Cardiac fibroblast (primary cell): Measurements from ENCODE around the gene SNTG2.
A peak's percentile ranks its signal among the peaks of the same experiment; 100 is the strongest.

Experiments
- DNase-seq, 2 donors: peaks; one replicate each; pipeline versions ENCODE4 v3.0.0 to v3.0.0-alpha.2; 2010; ENCODE audit warnings: low read depth in 2 of 2
- H3K4me3 ChIP-seq, 2 donors: replicated peaks in 1 of 2; 1 replicate in 1 of 2; 2 replicates in 1 of 2; pipeline ENCODE4 v1.5.1; 2011; ENCODE audit warnings: low read depth in 2 of 2, low read length in 2 of 2, mild to moderate bottlenecking in 2 of 2, moderate library complexity in 1 of 2
- CTCF ChIP-seq: IDR thresholded peaks from one replicate; pipeline ENCODE4 v1.5.1; 2011; ENCODE audit warnings: low read depth, mild to moderate bottlenecking, low read length, inconsistent platforms

Gene SNTG2

GRCh38 chr2:943461-943797 lies 7.2 kb upstream of the SNTG2 start:
- H3K4me3 ChIP-seq, result no peak overlapping the region
- no peak for DNase-seq
- TF ChIP-seq CTCF, result no peak

GRCh38 chr2:943821-944220 lies 6.8 kb upstream of the SNTG2 start:
- H3K4me3 ChIP-seq, result no peak overlapping the region
- no peak for DNase-seq
- TF ChIP-seq CTCF, result no peak

- no peak for TF ChIP-seq CTCF
- no peak for DNase-seq
- H3K4me3 ChIP-seq, result no peak overlapping the region
Measured at GRCh38 chr2:944693-945092, 6.0 kb upstream of the SNTG2 start.

GRCh38 chr2:945104-945503 lies 5.5 kb upstream of the SNTG2 start:
- no peak for DNase-seq
- no peak for TF ChIP-seq CTCF
- H3K4me3 ChIP-seq, result no peak overlapping the region

- TF ChIP-seq CTCF, result no peak
- no peak for DNase-seq
- H3K4me3 ChIP-seq, result no peak overlapping the region
Measured at GRCh38 chr2:946073-946948, 4.3 kb upstream of the SNTG2 start.

GRCh38 chr2:949384-950079 lies 1.1 kb upstream of the SNTG2 start:
- no peak for TF ChIP-seq CTCF
- no peak for DNase-seq
- peak overlapping the region; percentile 37 to 48 for H3K4me3 ChIP-seq
